ENCODE results near the gene ELAC1.

GRCh38 chr18:50949185-50949584 lies 18.7 kb upstream of the ELAC1 start:
- no peak for TF ChIP-seq CTCF (IDR thresholded peaks at IDR 0.05; ENCODE audit: low read length)
- no peak for TF ChIP-seq EZH2 (IDR thresholded peaks at IDR 0.05; ENCODE audit: borderline replicate concordance, low read length)
